GM21737 (cell line): Measurements from ENCODE around the gene GRIK4.

ENCODE experiments used
- ATAC-seq: cut with Tn5 transposase; IDR thresholded peaks from one replicate; pipeline ENCODE4 v1.9.1; 2021; ENCODE audit warnings: mild to moderate bottlenecking, moderate library complexity; ENCODE audit not compliant: unreplicated experiment

The GRIK4 gene

GRCh38 chr11:120630122-120630521 lies 118.6 kb downstream of the GRIK4 start:
- no peak for ATAC-seq

- no peak for ATAC-seq
Measured at GRCh38 chr11:120632579-120632978, 121.0 kb downstream of the GRIK4 start.

DNA sequence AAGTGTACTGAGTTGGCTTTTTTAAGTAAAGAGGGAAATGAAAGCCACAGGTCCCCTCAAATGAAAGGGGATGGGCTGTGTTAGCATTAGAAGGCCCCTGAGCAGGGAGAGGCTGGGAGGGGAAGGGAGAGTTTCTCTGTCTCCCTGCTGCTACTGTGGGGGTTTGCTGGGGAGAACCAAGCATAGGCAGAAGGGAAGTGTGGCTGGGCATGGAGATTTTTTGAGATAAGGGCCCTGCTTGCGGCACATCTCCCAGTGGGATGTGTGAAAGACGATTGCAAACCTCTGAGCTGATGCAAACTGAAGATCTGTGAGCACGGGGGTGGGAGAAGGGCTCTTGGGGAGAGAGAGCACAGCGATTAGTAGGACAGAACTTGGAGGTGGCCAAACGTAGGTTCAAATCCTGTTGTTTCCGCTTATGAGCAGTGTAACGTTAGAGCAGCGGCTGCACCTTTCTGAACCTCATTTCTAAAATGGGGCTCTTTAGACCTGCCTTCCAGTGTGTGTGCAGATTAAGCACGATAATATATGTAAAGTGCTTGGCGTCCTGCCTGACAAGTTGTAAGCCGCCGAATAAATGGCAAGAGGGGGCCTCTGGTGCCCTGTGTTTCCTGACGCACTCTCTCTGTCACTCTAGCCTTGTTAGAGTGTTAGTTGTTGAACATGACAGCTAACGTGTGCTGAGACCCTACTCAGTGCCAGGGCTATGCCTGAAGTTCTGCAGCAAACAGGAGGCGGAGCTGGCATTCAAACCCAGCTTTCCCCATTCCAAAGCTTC lies 122.3 kb downstream of the GRIK4 start:
- ATAC-seq, result no peak

DNA sequence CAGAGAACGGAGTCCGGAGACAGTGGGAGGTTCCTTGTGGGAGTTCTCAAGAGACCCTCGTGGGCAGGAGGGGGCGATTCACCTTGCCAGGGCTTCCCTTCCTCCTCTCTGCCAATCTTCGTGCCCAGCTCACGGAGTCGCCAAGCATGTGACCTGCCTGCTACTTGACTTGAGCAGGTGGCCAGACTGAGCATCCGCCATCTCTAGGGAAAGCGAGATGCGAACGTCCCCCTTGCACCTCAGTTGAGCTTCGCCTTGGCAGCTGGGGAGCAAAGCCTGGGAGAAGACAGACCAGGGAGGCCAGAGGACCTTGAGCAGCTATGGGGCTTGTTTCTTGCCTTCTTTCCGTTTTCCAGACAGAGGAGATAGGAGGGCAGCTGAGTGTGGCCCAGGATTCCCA lies 123.2 kb downstream of the GRIK4 start:
- no peak for ATAC-seq

DNA sequence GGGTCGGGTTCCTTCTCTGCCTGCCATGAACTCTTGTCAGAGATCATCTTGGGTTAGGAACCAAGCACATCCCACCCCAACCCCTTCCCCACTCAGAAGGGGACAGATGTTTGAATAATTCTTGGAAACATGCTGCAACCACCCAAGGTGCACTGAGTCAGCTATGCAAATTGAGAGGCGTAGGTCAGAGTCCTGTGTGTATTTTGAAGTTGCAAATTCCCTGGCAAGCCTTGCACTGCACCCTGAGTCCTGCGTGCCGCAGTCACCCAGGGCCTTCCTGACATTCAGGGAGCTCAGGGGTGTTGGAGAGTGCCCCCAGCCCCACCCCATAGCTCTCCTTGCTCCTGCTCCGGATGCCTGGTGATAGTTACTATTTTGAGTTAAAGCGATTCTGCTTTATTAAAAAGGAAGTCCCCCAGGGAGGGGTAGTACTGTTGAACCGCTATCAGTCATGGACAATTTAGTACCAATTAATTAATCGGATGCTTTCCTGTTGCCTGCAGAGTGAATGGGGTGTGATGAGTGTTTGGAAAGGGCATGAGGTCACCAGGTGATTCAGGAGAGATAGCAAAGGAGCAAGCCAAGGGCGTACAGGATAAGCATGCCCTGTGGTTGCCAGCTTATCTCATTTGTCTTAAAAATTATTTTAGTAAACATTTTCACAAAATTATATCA lies 123.7 kb downstream of the GRIK4 start:
- no peak for ATAC-seq

GRCh38 chr11:120637131-120637530 lies 125.6 kb downstream of the GRIK4 start:
- ATAC-seq, result no peak

DNA sequence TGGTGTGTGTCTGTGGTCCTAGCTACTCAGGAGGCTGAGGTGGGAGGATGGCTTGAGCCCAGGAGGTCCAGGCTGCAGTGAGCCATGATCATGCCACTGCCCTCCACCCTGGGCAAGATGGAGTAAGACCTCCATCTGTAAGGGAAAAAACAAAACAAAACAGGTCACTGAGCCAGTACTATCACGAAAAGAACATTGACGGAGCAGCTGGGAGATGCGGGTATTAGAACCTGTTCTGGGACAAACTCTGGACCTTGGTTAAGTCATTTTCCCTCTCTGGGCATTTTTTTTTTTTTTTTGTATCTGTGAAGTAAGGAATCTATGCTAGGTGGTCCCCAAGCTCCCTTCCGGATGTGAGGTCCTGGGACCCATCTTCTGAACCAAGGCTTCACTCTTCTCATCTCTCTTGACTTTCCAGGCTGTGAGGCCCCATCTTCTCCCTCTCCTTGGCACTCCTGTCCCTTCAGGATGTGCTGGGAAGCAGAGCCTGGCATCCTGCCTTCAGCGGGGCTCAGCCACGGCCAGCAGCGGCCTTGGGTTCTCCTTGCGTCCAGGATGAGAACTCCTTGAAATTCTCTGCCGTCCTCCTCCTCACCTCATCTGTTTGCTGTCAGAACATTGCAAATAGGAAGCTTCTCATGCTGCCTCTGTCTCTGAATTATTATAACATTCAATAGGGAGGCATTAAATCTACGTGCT lies 130.8 kb downstream of the GRIK4 start:
- ATAC-seq, result no peak

- no peak for ATAC-seq
Measured at GRCh38 chr11:120643284-120643683, 131.7 kb downstream of the GRIK4 start.

GRCh38 chr11:120645639-120646038 lies 134.1 kb downstream of the GRIK4 start:
- ATAC-seq, result no peak

- no peak for ATAC-seq
Measured at GRCh38 chr11:120646206-120646605, 134.7 kb downstream of the GRIK4 start.

DNA sequence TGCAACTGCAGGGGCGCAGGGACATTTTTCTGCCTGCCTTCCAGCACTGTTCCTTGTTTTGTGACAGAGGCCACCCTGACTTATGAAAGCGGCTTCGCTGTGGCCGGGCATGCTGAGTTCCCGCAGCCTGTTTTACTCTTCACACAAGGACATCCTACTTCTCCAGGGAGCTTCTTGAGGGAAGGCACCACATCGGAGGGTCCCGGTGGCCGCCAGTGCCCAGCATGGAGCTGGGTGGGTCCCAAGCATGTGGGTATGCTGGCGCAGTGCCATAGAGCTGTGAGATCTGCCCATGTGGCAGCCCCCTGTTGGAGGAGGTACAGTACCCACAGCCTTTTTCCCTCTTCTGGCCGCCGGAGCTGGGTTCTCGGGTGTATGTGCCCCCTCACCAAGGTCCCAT lies 136.1 kb downstream of the GRIK4 start:
- ATAC-seq, result no peak

DNA sequence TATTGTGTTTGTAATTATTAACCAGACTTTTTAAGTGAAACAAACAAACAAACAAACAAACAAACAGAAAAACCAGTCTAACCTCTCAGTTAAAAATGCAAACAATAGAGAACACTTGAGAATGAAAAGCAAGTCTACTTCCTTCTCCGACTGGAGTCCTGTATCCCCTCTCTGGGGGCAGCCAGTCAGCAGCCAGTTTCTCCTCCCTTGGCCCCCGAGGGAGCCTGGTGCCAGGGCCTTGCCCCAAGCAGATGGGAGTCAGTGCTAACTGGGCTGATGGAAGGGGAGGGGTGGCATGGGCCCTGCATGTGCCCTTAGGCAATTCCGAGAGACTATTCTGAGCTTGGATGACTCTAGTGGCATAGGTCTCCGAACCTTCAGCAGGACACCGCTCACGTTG lies 137.2 kb downstream of the GRIK4 start:
- no peak for ATAC-seq

DNA sequence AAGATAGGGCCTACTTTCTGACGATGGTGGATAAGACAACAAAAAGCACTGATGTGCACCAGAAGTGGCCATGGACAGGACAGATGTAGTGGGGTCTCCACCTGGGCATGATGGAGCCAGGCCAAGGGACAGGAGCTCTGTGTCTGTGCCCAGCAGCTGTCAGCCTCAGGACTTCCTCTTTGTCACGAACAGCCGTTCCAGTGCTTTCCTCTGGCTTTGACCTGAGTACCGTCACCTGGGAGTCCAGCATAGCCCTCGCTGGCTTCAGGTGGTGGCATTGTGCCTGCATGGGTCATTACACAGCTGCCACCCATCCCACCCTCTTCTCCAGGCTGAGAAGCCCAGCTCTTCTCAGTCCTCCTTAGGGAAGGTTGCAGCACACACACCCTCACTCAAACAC lies 137.8 kb downstream of the GRIK4 start:
- ATAC-seq, result no peak

- ATAC-seq, result no peak
Measured at GRCh38 chr11:120651396-120651795, 139.8 kb downstream of the GRIK4 start.

- ATAC-seq, result no peak
Measured at GRCh38 chr11:120651836-120652235, 140.3 kb downstream of the GRIK4 start.

DNA sequence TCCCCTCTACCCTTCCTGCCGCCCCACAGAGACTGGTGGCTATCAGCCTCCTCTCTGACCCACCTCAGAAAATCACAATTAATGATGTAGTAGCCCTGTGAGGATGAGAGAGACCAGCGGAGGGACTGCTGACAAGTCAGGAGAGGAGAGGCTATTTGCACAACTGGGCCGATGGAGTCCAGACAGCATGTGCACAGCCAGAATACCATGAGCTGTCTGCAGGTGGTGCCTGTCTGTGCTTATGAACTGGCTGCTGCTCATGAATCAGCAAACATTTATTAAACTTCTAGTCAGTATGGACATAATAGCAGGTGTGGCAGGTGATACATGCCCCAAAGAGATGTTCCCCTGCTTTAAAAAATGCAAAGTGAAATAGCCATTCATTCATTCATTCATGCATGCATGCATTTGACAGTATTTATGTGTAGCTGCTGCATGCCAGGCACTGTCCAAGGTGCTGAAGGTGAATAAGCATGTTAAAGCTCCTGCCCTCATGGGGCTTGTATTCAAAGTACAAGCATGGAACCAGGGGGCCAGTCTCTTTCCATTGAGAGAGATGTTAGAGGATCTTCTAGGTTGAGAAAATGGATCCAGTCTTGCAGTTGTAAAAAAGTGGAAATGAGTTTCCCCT lies 141.3 kb downstream of the GRIK4 start:
- no peak for ATAC-seq

DNA sequence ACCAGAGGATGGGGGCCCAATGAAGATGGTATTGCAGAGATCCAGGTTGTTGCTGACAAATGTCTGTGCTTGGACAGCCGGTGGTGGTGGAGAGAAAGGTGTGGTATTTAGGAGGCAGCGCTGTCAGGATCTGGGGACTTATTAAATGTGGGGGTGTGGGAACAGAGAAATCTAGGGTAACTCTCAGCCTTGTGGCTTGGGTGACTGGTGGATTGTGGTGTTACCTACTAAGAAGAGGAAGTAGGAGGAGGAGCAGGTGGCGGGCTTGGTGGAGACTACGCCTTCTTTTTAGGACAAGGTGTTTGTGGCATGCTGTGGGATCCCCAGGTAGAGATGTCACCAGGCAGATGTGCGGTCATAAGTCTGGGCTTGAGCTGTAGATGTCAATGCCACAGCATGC lies 144.0 kb downstream of the GRIK4 start:
- no peak for ATAC-seq

DNA sequence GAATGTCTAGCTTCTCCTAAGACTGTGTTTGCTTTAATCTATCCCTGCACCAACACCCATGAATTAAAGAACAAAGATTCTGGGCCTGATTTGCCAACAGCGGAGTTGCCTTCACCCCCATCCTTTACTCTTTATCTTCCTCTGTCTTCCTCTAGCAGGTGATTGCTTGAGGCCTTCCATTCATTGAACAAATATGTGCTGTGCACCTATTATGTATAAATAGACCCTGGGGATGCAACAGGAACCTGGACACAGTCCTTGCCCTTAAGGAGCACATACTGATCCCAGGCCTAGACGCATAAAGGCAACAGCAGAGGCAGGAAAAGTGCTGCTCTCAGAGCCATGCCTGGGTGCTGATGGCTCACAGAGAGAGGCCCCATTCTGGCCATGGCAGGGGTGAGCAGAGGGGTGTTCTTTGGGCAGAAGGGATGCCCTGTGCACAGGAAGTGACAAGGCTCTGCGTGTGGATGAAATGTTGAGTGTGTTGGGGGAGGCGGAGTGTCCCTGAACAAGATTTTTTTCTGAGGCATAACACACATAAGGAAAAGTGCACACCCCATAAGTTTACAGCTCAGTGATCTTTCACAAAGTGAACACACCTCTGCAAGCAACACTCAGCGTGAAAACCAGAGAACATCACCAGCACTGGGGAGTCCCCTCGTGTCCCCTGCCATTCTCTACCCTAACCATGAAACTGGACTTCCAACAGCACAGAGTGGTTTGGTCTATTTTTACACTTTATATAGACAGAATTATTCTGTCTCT lies 145.9 kb downstream of the GRIK4 start:
- ATAC-seq, result no peak

DNA sequence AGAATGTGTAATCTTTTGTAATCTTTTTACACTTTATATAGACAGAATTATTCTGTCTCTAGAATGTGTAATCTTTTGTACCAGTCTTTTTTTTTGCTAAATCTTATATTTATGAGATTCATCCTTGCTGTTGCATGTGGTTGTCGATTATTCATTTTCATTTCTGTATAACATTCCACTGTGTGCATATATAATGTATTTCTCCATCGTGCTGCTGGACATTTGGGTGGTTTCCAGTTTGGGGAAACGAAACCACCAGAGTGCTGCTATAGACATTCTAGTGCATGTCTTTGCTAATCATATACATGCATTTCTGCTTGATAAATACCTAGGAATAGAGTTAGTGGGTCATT lies 146.5 kb downstream of the GRIK4 start:
- ATAC-seq, result no peak

DNA sequence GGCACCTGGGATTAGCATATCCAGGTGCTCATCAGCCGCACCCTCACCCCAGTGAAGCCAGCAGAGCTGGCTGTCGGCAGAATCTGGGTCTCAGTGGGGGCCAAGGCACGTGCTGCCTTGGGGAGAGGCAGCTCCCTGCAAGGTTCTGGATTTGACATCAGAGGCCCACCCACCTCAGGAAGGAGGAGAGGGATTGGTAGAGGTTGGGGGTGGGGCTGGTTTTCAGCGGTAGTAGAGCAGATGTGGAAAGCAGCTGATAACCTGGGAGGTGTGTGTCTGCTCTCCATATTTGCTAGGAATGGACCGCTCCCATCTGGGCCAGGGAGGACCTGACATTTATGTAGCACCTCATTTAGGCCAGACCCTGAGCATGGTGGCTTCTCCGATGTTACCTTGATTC lies 147.5 kb downstream of the GRIK4 start:
- no peak for ATAC-seq

DNA sequence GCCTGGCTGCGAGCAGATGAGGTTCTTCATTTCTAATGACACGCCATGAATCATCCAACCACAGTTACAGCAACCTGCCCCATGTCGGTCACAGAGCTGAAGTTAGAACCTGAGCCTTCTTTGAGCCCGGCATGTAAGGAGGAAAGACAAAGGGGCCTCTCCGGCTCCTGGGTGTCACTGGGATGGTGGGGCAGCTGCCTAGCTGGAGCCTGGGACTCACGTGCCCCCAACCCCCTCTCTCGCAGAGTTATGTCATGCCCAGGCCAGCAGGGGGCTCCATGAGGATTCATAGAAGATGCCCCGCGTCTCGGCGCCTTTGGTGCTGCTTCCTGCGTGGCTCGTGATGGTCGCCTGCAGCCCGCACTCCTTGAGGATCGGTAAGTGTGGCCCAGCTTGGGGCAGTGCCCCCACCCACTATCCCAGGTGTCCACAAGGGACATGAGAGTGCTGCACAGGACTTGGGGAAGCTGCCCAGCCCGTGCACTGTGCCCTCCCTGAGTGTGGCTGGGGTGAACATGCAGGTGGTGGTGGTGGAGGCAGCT lies 148.5 kb downstream of the GRIK4 start:
- no peak for ATAC-seq
